Measurements from ENCODE around the gene BTBD2. TPM values are rescaled to one million over a fixed set of nuclear protein-coding genes. Genes with fewer than 3 reads are reported as not detected.

BTBD2 gene
- total and polyA plus RNA-seq, 10 of the 15 experiments (the other 5 are each of a cell fraction or from before 2014, with no cell fraction given) = 0.13 to 66.2 (median 10.4) TPM

GRCh38 chr19:2049741-2050348, 34.3 kb upstream of the BTBD2 start (continued):
- TF ChIP-seq BMI1 (IDR thresholded peaks at IDR 0.05; ENCODE audit: borderline replicate concordance) (peak; percentile 28; the same call in 1 of the 2 replicates), MYC (IDR thresholded peaks at IDR 0.05; ENCODE audit: insufficient read depth, insufficient read length, insufficient replicate concordance, low read length, severe bottlenecking) (no peak), CEBPB (IDR thresholded peaks at IDR 0.05; ENCODE audit: borderline replicate concordance in 1 of 2, low read depth in 2 of 2, low read length in 2 of 2) (no peak), EGR1 (IDR thresholded peaks at IDR 0.05; ENCODE audit: borderline replicate concordance in 1 of 2, low read depth in 2 of 2, low read length in 2 of 2) (no peak), CBX3 (IDR thresholded peaks at IDR 0.05; ENCODE audit: borderline replicate concordance, low read depth) (no peak), ZNF622 (IDR thresholded peaks at IDR 0.05) (no peak), E2F4 (IDR thresholded peaks at IDR 0.05; ENCODE audit: low read depth, low read length) (no peak), CREB1 (IDR thresholded peaks at IDR 0.05; ENCODE audit: low read depth) (0 out of 2 replicates have a peak, but pooled peaks have one; percentile 7), MTA3 (IDR thresholded peaks at IDR 0.05; ENCODE audit: borderline replicate concordance, low read length) (no peak), POLR2AphosphoS5 (IDR thresholded peaks at IDR 0.05; ENCODE audit: low read length) (peak; percentile 49; the same call in 1 of the 2 replicates), ZBTB11 (CRISPR knock-in tag; IDR thresholded peaks at IDR 0.05) (no peak), EP300 (IDR thresholded peaks at IDR 0.05; ENCODE audit: borderline replicate concordance in 1 of 2, control insufficient read depth in 1 of 2, low read depth in 2 of 2, low read length in 2 of 2) (no peak), IRF3 (IDR thresholded peaks at IDR 0.05) (no peak), BACH1 (IDR thresholded peaks at IDR 0.05; ENCODE audit: borderline replicate concordance) (peak; percentile 37; the same call in 1 of the 2 replicates), ATF3 (IDR thresholded peaks at IDR 0.05; ENCODE audit: borderline replicate concordance, extremely low read depth, low read depth, low read length) (no peak), ZBTB40 (IDR thresholded peaks at IDR 0.05; ENCODE audit: borderline replicate concordance) (no peak; the same call in 1 of the 2 replicates), SP1 (IDR thresholded peaks at IDR 0.05; ENCODE audit: low read depth, low read length) (no peak), FOXK2 (IDR thresholded peaks at IDR 0.05) (no peak), KDM1A (IDR thresholded peaks at IDR 0.05; ENCODE audit: borderline replicate concordance) (no peak)
